NT2/D1 (cell line): Measurements from ENCODE around the gene SLC16A10.

Experiments
- SUZ12 ChIP-seq: IDR thresholded peaks from 2 replicates; pipeline ENCODE4 v1.6.1; 2011; ENCODE audit not compliant: insufficient read length, insufficient read depth; ENCODE audit errors: extremely low read depth
- YY1 ChIP-seq: IDR thresholded peaks from 2 replicates; pipeline ENCODE4 v1.6.1; 2011; ENCODE audit not compliant: insufficient read length, insufficient read depth
- ZNF274 ChIP-seq: IDR thresholded peaks from 2 replicates; pipeline ENCODE4 v1.6.1; 2011; ENCODE audit warnings: mild to moderate bottlenecking, low read depth, low read length

DNA sequence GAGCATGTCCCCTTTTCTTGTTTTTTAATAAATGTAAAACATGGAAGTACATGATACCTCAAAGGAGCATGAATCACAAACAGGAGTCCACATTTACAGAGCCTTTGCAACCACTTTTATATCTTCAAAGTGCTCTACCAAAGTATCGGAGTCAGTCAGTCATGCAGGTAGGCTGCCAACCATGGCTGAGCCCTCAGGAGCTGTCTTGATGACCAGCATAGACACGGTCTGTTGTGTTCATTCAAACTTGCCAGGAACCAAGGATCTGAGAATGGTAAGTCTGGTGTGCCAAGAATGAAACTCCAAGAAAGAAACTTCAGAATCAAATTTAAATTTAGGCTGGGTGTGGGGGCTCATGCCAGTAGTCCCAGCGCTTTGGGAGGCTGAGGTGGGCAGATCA lies 111.5 kb downstream of the SLC16A10 start:
- TF ChIP-seq ZNF274 (no peak), YY1 (no peak), SUZ12 (no peak)
